ENCODE data around the gene NABP2.
"Not testable (repeated sequence)": the region's sequence is repeated elsewhere in the genome, so short reads cannot be mapped to it uniquely, and the experiment has no call there.

Gene NABP2

GRCh38 chr12:56224102-56224701, at the start of gene NABP2:
Gene NABP2 (plus strand): TSS chr12:56224342. CDS start chr12:56224857, 515 bp downstream.
- peak; percentile 99 for DNase-seq

GRCh38 chr12:56178347-56178746, 45.8 kb upstream of the NABP2 start:
- DNase-seq: no peak

- no peak for DNase-seq
These were observed 37.2 kb upstream of the NABP2 start for GRCh38 chr12:56186957-56187356.

GRCh38 chr12:56188131-56188777, 35.9 kb upstream of the NABP2 start:
- no peak for DNase-seq

- DNase-seq: no peak
These were observed 35.4 kb upstream of the NABP2 start for GRCh38 chr12:56188778-56189098.

- DNase-seq: peak; percentile 92
These were observed 34.8 kb upstream of the NABP2 start, which contains the start of gene SMARCC2 for GRCh38 chr12:56189099-56189917. Gene SMARCC2 (minus strand): TSS chr12:56189483. CDS start chr12:56189461, 22 bp downstream.

- peak; percentile 97 for DNase-seq
These were observed 34.0 kb upstream of the NABP2 start for GRCh38 chr12:56189918-56190694.

- DNase-seq: no peak
These were observed 33.4 kb upstream of the NABP2 start for GRCh38 chr12:56190695-56191155.

GRCh38 chr12:56192582-56192981, 31.6 kb upstream of the NABP2 start:
- no peak for DNase-seq

- DNase-seq: peak; percentile 71
These were observed 31.0 kb upstream of the NABP2 start for GRCh38 chr12:56193025-56193578.

- not testable (repeated sequence) for DNase-seq
These were observed 27.2 kb upstream of the NABP2 start for GRCh38 chr12:56196818-56197550.

GRCh38 chr12:56197921-56198635, 26.1 kb upstream of the NABP2 start:
- DNase-seq: no peak

- no peak for DNase-seq
These were observed 25.3 kb upstream of the NABP2 start for GRCh38 chr12:56198836-56199235.

GRCh38 chr12:56202366-56202765, 21.8 kb upstream of the NABP2 start:
- DNase-seq: no peak

- DNase-seq: no peak
These were observed 21.3 kb upstream of the NABP2 start for GRCh38 chr12:56202838-56203237.

GRCh38 chr12:56204275-56204674, 19.9 kb upstream of the NABP2 start:
- no peak for DNase-seq

GRCh38 chr12:56205445-56205844, 18.7 kb upstream of the NABP2 start:
- no peak for DNase-seq

GRCh38 chr12:56206452-56207166, 17.5 kb upstream of the NABP2 start:
- DNase-seq: no peak

- DNase-seq: no peak
These were observed 16.1 kb upstream of the NABP2 start for GRCh38 chr12:56208006-56208405.

- no peak for DNase-seq
These were observed 11.8 kb upstream of the NABP2 start for GRCh38 chr12:56212361-56212760.

GRCh38 chr12:56213878-56214277, 10.3 kb upstream of the NABP2 start:
- DNase-seq: no peak

Data from right forelimb (tissue), 1 donor.